Right lobe of liver (tissue), 4 donors: ENCODE measurements around the gene GOLGA3.

Experiments
- CTCF ChIP-seq, 4 donors: fragments of 200-600 bp in 3 of 4; fragments of 450-650 bp in 1 of 4; IDR thresholded peaks; one replicate each; pipeline versions ENCODE4 v1.5.1 to v1.8.0; 2016 to 2022; ENCODE audit warnings: antibody characterized with exemption in 4 of 4, mild to moderate bottlenecking in 2 of 4
- POLR2A ChIP-seq: fragments of 450-650 bp; IDR thresholded peaks from one replicate; pipeline ENCODE4 v1.6.1; 2017; ENCODE audit warnings: antibody characterized with exemption, mild to moderate bottlenecking
- donor health status: DM: no; HTN: no; CAD: no.
- donor health status: DM: no; HTN: no; CAD: no.
- donor health status: DM: no; HTN: yes; CAD: no.

GRCh38 chr12:132774159-132774558 lies 54.5 kb downstream of the GOLGA3 start:
- TF ChIP-seq CTCF (IDR thresholded peaks at IDR 0.05) (no peak), POLR2A (no peak)
